Activated CD4-positive, alpha-beta T cell treated with anti-CD3 and anti-CD28 coated beads for 24 hours (primary cell): Measurements from ENCODE around the gene DAP3.
"Not testable (repeated sequence)": the region's sequence is repeated elsewhere in the genome, so short reads cannot be mapped to it uniquely, and the experiment has no call there.

Source experiments
- DNase-seq, 2 donors: peaks; one replicate each; pipeline ENCODE4 v3.0.0-alpha.2; 2020; ENCODE audit warnings: low read depth in 2 of 2

DAP3 gene

GRCh38 chr1:155717041-155717440 is 28.1 kb downstream of the DAP3 start:
- DNase-seq = no peak

GRCh38 chr1:155718524-155719115 is 29.7 kb downstream of the DAP3 start:
- not testable (repeated sequence) for DNase-seq

- DNase-seq = no peak
Observed at GRCh38 chr1:155719703-155720102, 30.8 kb downstream of the DAP3 start.

- DNase-seq = no peak
Observed at GRCh38 chr1:155725142-155725541, 36.3 kb downstream of the DAP3 start.

- DNase-seq = peak in 1 of 2 donors; percentile 17
Observed at GRCh38 chr1:155729031-155729898, 40.4 kb downstream of the DAP3 start.

GRCh38 chr1:155740995-155741394 is 52.1 kb downstream of the DAP3 start:
- DNase-seq = no peak

GRCh38 chr1:155741908-155742307 is 53.0 kb downstream of the DAP3 start:
- DNase-seq = no peak

GRCh38 chr1:155744711-155745283 is 55.9 kb downstream of the DAP3 start:
- DNase-seq = no peak

GRCh38 chr1:155745284-155746228 is 56.7 kb downstream of the DAP3 start:
- peak; percentile 99 to 100 for DNase-seq

GRCh38 chr1:155747586-155747985 is 58.7 kb downstream of the DAP3 start:
- not testable (repeated sequence) for DNase-seq

GRCh38 chr1:155748141-155748540 is 59.2 kb downstream of the DAP3 start:
- not testable (repeated sequence) for DNase-seq

GRCh38 chr1:155759017-155759416 is 70.1 kb downstream of the DAP3 start:
- DNase-seq = not testable (repeated sequence)

GRCh38 chr1:155759966-155760630 is 71.2 kb downstream of the DAP3 start:
- DNase-seq = no peak

- no peak for DNase-seq
Observed at GRCh38 chr1:155760751-155761475, 72.0 kb downstream of the DAP3 start.

GRCh38 chr1:155761736-155762405 is 73.0 kb downstream of the DAP3 start:
- no peak for DNase-seq

GRCh38 chr1:155763090-155763815 is 74.4 kb downstream of the DAP3 start:
- not testable (repeated sequence) for DNase-seq

GRCh38 chr1:155763989-155764388 is 75.1 kb downstream of the DAP3 start:
- DNase-seq = not testable (repeated sequence)

GRCh38 chr1:155767399-155767989 is 78.6 kb downstream of the DAP3 start:
- not testable (repeated sequence) for DNase-seq

GRCh38 chr1:155769257-155769656 is 80.4 kb downstream of the DAP3 start:
- DNase-seq = no peak
